B cell (primary cell): ENCODE results near the gene DAB2IP. TPM values are rescaled to one million over a fixed set of nuclear protein-coding genes. Genes with fewer than 3 reads are reported as not detected.

ENCODE experiments used
- ATAC-seq: fragments of 200-7000 bp; cut with Tn5 transposase; one replicate; pipeline ENCODE4 v1.10.0; 2021; ENCODE audit warnings: low read depth, mild to moderate bottlenecking, moderate number of reproducible peaks, moderate library complexity
- CTCF ChIA-PET: fragments of 350-600 bp; sonication (Branson Sonifier 250); formaldehyde crosslinking; loops from one replicate; lab custom pipeline; 2021; ENCODE audit warnings: antibody characterized with exemption, inconsistent platforms; lab: Charles Lee
- POLR2A ChIA-PET: fragments of 350-600 bp; sonication (Branson Sonifier 250); formaldehyde crosslinking; loops from one replicate; lab custom pipeline; 2021; ENCODE audit warnings: antibody characterized with exemption; lab: Charles Lee
- DNase-seq: peaks from one replicate; pipeline ENCODE4 v3.0.0; 2013
- H2AFZ ChIP-seq: 2 replicates; pipeline ENCODE4 v1.6.1; 2012; ENCODE audit warnings: mild to moderate bottlenecking, low read depth, low read length; ENCODE audit not compliant: insufficient read depth, poor library complexity, severe bottlenecking
- H3K27ac ChIP-seq, 2 donors: 1 replicate in 1 of 2; 2 replicates in 1 of 2; pipeline ENCODE4 v1.5.1; 2012 to 2013; ENCODE audit warnings: low read length in 2 of 2, mild to moderate bottlenecking in 2 of 2, moderate library complexity in 1 of 2
- H3K27me3 ChIP-seq, 4 experiments: fragments of 200-600 bp in 1 of 4; sonication (generic) in 1 of 4; replicated peaks in 1 of 4; 1 replicate in 2 of 4; 2 replicates in 2 of 4; pipeline versions ENCODE4 v1.6.1 to v1.7.0; 2013 to 2016; ENCODE audit warnings: low read length in 3 of 4, mild to moderate bottlenecking in 2 of 4, mixed read lengths in 1 of 4, moderate library complexity in 1 of 4; ENCODE audit not compliant: insufficient read depth in 4 of 4, control insufficient read depth in 3 of 4; ENCODE audit errors: control extremely low read depth in 1 of 4
- H3K36me3 ChIP-seq, 2 experiments: replicated peaks in 1 of 2; 1 replicate in 1 of 2; 2 replicates in 1 of 2; pipeline versions ENCODE4 v1.6.1 to v1.7.1; 2013; ENCODE audit warnings: low read length in 1 of 2; ENCODE audit not compliant: insufficient read depth in 2 of 2, control insufficient read depth in 1 of 2; ENCODE audit errors: control extremely low read depth in 1 of 2, extremely low read depth in 1 of 2
- H3K4me1 ChIP-seq, 2 donors: fragments of 200-600 bp in 1 of 2; sonication (generic) in 1 of 2; 1 replicate in 1 of 2; 2 replicates in 1 of 2; pipeline versions ENCODE4 v1.5.1 to v1.6.1; 2013 to 2017; ENCODE audit warnings: low read length in 2 of 2; ENCODE audit not compliant: control insufficient read depth in 2 of 2, insufficient read depth in 2 of 2
- H3K4me2 ChIP-seq: replicated peaks from 2 replicates; pipeline ENCODE3; 2012; ENCODE audit warnings: mild to moderate bottlenecking, low read depth, low read length; ENCODE audit not compliant: poor library complexity, severe bottlenecking
- H3K4me3 ChIP-seq, 5 experiments: fragments of 200-600 bp in 1 of 5; sonication (generic) in 1 of 5; 1 replicate in 3 of 5; 2 replicates in 2 of 5; pipeline versions ENCODE4 v1.5.1 to v1.7.0; 2011 to 2016; ENCODE audit warnings: low read length in 4 of 5, mild to moderate bottlenecking in 4 of 5, low read depth in 2 of 5, control low read depth in 1 of 5, moderate library complexity in 1 of 5; ENCODE audit not compliant: insufficient read depth in 1 of 5; ENCODE audit errors: control extremely low read depth in 1 of 5, extremely low read depth in 1 of 5
- H3K79me2 ChIP-seq: fragments of 200-600 bp; sonication (generic); one replicate; pipeline ENCODE4 v1.6.0; 2016; ENCODE audit warnings: low read length; ENCODE audit not compliant: control insufficient read depth, insufficient read depth
- H3K9ac ChIP-seq: fragments of 200-600 bp; sonication (generic); 2 replicates; pipeline ENCODE4 v1.6.1; 2017; ENCODE audit warnings: mild to moderate bottlenecking, low read length, moderate library complexity
- H3K9me3 ChIP-seq, 3 donors: one replicate each; pipeline versions ENCODE4 v1.6.1 to v1.7.1; 2013; ENCODE audit warnings: low read length in 2 of 3; ENCODE audit not compliant: control insufficient read depth in 2 of 3, insufficient read depth in 1 of 3; ENCODE audit errors: control extremely low read depth in 1 of 3
- H4K20me1 ChIP-seq: 2 replicates; pipeline ENCODE4 v1.6.0; 2012; ENCODE audit warnings: mild to moderate bottlenecking, low read length; ENCODE audit not compliant: insufficient read depth, control insufficient read depth, poor library complexity, severe bottlenecking
- H3K27ac Mint-ChIP-seq: one replicate; pipeline ENCODE4 v1.8.0; 2021; ENCODE audit warnings: mixed read lengths
- H3K27me3 Mint-ChIP-seq: one replicate; pipeline ENCODE4 v1.8.0; 2021; ENCODE audit warnings: mixed read lengths
- H3K4me1 Mint-ChIP-seq: one replicate; pipeline ENCODE4 v1.8.0; 2021; ENCODE audit warnings: mixed read lengths
- H3K4me3 Mint-ChIP-seq: one replicate; pipeline ENCODE4 v1.8.0; 2021; ENCODE audit warnings: mixed read lengths
- H3K9me3 Mint-ChIP-seq: one replicate; pipeline ENCODE4 v1.8.0; 2022; ENCODE audit warnings: mixed read lengths; ENCODE audit not compliant: insufficient read depth
- EZH2 ChIP-seq: IDR thresholded peaks from 2 replicates; pipeline ENCODE4 v1.6.1; 2012; ENCODE audit warnings: borderline replicate concordance, low read depth, mild to moderate bottlenecking, moderate library complexity, low read length; ENCODE audit not compliant: insufficient read depth, poor library complexity, severe bottlenecking
- WGBS: methylation state at CpG from one replicate; pipeline ENCODE4 v1.1.5; 2013; ENCODE audit warnings: missing lambda C conversion rate; ENCODE audit not compliant: insufficient coverage; 5-methylcytosine and 5-hydroxymethylcytosine counted together
- intact Hi-C: fragments of 100-400 bp; cut with micrococcal nuclease; formaldehyde crosslinking; loops from one replicate; pipeline ENCODE4 v1.10.0; 2022
- polyA plus RNA-seq: library from polyadenylated mRNA; depleted of rRNA; stranded (reverse); fragments of >200 nt; gene quantifications from 2 replicates; pipeline ENCODE4 v1.2.3, GENCODE V29; 2012
- total RNA-seq, 2 donors: library from RNA; stranded (reverse); fragments of 120-200 nt in 1 of 2; gene quantifications; 1 replicate in 1 of 2; 2 replicates in 1 of 2; pipeline versions ENCODE4 v1.2.3 to v1.2.4, GENCODE V29; 2013 to 2022
- TF ChIP-seq, protein P1 (sequence below): fragments of 200-600 bp; IDR thresholded peaks from one replicate; pipeline ENCODE4 v1.8.0; 2022; ENCODE audit warnings: antibody characterized with exemption, mild to moderate bottlenecking

DAB2IP gene
- total and polyA plus RNA-seq, 2 donors (not counting 1 experiment from before 2014, with no cell fraction given): 1.1 to 3.9 TPM

DNA sequence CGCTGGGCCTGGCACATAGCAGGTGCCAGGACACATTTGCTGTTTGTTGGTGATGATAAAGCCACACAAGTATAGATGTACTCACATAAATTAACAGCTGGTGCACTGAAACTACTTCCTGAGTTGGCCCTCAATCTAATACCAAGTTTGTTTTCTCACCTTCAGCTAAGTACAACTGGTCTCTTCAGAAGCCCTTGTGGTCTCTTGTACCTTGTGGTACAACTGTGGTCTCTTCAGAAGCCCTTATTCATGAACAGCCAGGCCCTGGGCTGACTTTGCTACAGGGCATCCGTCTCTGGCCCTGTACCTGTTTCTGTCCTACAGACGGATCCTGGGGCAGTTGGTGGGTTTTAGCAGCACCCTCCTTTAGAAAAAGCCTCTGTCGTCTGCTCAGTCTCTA is 81.5 kb downstream of the DAB2IP start:
- Mint-ChIP-seq H3K27me3 (peaks cover 26% of the 10 kb centered on the region), H3K27ac (no peak overlapping the region), H3K4me1 (peaks cover 19% of the 10 kb centered on the region), H3K9me3 (no peaks in the 10 kb centered on the region), H3K4me3 (no peak overlapping the region)
- Histone ChIP-seq H3K4me3 (no peak overlapping the region), H3K9ac (no peak overlapping the region), H4K20me1 (no peaks in the 10 kb centered on the region), H3K27me3 (peaks cover 0 to 33% (median 10%) of the 10 kb centered on the region in 4 experiments), H3K4me2 (no peak overlapping the region), H3K9me3 (no peaks in the 10 kb centered on the region), H3K79me2 (no peaks in the 10 kb centered on the region), H3K36me3 (no peaks in the 10 kb centered on the region), H2AFZ (no peak overlapping the region), H3K27ac (no peak overlapping the region), H3K4me1 (peaks cover 7 to 11% of the 10 kb centered on the region in 2 donors)
- WGBS: 70% methylated on average over 2 of the region's 4 CpGs
- intact Hi-C loops: no loop called here
- CTCF ChIA-PET: interaction anchor here (1.3 kb wide), 1 partner anchor 183 kb away, joined by 3 read pairs; no protein-coding TSS in a partner anchor
- DNase-seq (no peak), ATAC-seq (no peak)
- POLR2A ChIA-PET: no interaction called here
- no peak for TF ChIP-seq EZH2
- TF ChIP-seq, protein P1, sequence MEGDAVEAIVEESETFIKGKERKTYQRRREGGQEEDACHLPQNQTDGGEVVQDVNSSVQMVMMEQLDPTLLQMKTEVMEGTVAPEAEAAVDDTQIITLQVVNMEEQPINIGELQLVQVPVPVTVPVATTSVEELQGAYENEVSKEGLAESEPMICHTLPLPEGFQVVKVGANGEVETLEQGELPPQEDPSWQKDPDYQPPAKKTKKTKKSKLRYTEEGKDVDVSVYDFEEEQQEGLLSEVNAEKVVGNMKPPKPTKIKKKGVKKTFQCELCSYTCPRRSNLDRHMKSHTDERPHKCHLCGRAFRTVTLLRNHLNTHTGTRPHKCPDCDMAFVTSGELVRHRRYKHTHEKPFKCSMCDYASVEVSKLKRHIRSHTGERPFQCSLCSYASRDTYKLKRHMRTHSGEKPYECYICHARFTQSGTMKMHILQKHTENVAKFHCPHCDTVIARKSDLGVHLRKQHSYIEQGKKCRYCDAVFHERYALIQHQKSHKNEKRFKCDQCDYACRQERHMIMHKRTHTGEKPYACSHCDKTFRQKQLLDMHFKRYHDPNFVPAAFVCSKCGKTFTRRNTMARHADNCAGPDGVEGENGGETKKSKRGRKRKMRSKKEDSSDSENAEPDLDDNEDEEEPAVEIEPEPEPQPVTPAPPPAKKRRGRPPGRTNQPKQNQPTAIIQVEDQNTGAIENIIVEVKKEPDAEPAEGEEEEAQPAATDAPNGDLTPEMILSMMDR: no peak

DNA sequence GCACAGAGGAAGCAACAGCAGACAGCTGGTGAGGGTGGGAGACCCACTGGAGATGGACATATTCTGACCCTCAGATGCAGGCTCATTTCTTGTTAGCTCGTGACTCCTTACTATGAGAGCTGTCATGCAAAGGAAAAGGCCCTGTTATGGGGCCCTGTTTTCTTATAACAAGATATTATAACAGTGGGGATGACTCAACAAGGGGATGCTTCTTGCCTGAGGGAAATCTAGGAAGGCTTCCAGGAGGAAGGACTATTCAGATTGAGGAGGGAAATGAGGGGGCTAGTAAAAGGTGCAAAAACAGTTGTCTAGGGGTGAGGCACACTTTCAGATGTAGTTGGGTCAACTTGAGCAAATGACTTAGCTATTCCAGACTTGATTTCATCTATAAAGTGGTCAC is 83.0 kb downstream of the DAB2IP start:
- intact Hi-C loops: no loop called here
- 100% methylated on average over 1 of the region's 1 CpG for WGBS
- Histone ChIP-seq H3K36me3 (no peaks in the 10 kb centered on the region), H3K4me2 (no peak overlapping the region), H3K27ac (no peak overlapping the region), H3K9me3 (no peaks in the 10 kb centered on the region), H3K79me2 (no peaks in the 10 kb centered on the region), H4K20me1 (no peaks in the 10 kb centered on the region), H3K4me1 (peaks cover 7 to 11% of the 10 kb centered on the region in 2 donors), H3K4me3 (no peak overlapping the region), H2AFZ (no peak overlapping the region), H3K27me3 (peaks cover 0 to 35% (median 12%) of the 10 kb centered on the region in 4 experiments), H3K9ac (no peak overlapping the region)
- H3K27ac Mint-ChIP-seq: no peak overlapping the region
- H3K4me1 Mint-ChIP-seq: peaks cover 19% of the 10 kb centered on the region
- H3K4me3 Mint-ChIP-seq: no peak overlapping the region
- ATAC-seq (no peak), DNase-seq (no peak)
- no peaks in the 10 kb centered on the region for H3K9me3 Mint-ChIP-seq
- TF ChIP-seq EZH2: no peak
- TF ChIP-seq, protein P1: no peak
- ChIA-PET POLR2A (no interaction called here), CTCF (interaction anchor here (0.9 to 2.1 kb wide), 13 partner anchors 10 to 364 kb away, joined by 3 to 9 read pairs (median 4); no protein-coding TSS in a partner anchor)
- peaks cover 26% of the 10 kb centered on the region for H3K27me3 Mint-ChIP-seq
